Measurements from ENCODE around the gene NAXE.

NAXE gene

DNA sequence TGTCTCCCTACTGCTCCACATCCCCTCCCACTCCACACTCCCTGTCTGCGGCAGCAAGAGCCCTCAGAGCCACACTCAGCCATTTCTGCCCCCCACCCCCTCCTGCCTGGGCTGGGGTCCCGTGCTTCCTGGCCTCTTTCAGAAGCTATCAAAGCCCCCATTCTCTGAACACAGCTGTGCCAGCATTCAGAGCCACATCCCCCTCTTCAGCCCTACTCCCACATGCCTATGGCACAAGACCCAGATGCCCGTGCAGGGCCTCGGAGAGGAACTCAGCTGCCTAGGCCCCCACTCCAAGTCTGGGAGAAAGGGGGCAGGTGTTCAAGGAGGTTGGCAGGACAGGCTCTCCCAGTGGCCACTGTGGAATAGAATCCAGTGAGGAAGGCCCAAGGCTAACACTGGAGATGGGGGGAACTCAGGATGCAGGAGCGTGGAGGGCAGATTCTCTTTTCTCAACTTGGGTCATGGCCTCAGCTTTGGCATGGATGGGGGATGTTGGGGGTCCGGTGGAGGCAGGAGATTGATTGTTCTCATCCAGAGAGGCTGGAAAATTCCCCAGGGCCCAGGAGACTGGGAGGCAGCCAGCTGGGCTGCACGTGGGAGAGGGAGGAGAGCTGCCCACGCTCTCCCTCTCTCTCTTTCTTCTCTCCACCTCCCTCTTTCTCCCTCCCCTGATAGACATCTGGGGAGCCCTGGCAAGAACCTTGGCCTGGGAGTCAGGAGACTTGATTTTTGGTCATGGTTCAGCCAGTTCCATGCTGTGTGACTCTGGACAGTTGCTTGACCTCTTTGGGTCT, 46.8 kb downstream of the NAXE start:
- Histone ChIP-seq H2AFZ (ENCODE audit: low read length) (no peak overlapping the region), H3K79me2 (ENCODE audit: low read length) (no peaks in the 10 kb centered on the region), H3F3A (ENCODE audit: insufficient read depth, low read length) (peaks cover 13% of the 10 kb centered on the region), H3K27ac (ENCODE audit: low read length) (no peak overlapping the region), H3K4me3 (ENCODE audit: low read length) (no peak overlapping the region), H3K9me2 (replicated peaks; ENCODE audit: insufficient read depth, low read length) (no peaks in the 10 kb centered on the region), H3K27me3 (replicated peaks; ENCODE audit: insufficient read depth, low read length) (no peaks in the 10 kb centered on the region), H4K20me1 (ENCODE audit: insufficient read depth, low read length) (0 out of 2 replicates have a peak, but pooled peaks cover 7% of the 10 kb centered on the region), H3K9me3 (replicated peaks; ENCODE audit: insufficient read depth, low read length) (no peaks in the 10 kb centered on the region), H3K4me1 (ENCODE audit: low read length) (no peaks in the 10 kb centered on the region), H3K9ac (ENCODE audit: low read length) (no peak overlapping the region), H3K4me2 (ENCODE audit: low read depth, low read length) (no peak overlapping the region), H3K36me3 (replicated peaks; ENCODE audit: insufficient read depth, low read length) (no peaks in the 10 kb centered on the region)
- TF ChIP-seq EZH2 (optimal IDR thresholded peaks at IDR 0.05; ENCODE audit: low read depth, low read length) = no peak
- DNase-seq = no peak

DNA sequence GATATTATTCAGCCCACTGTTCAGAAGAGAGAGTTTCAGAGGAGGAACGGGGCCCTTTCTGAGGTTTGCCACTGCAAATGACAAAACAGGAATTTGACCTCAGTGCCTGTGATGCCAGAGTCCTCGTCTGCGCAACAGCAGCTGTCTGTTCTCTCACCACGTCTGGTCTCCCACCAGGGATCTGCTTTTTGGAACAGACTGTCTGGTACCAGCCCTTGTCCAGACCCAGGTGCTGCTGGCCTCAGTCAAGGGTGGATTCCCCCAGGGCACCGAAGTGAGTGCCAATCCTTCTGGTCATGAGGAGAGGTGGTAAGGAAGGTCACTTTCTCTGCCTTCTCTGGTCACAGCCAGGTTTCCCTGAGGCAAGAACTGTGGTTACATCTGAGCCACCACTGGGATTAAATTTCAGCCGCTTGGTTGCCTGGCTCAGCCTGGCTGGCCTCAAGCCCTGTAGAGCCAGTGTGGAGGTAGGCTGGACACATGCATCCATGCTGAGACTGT, 48.1 kb downstream of the NAXE start:
- Histone ChIP-seq H3K4me3 (ENCODE audit: low read length) (no peak overlapping the region), H4K20me1 (ENCODE audit: insufficient read depth, low read length) (0 out of 2 replicates have a peak, but pooled peaks cover 7% of the 10 kb centered on the region), H3F3A (ENCODE audit: insufficient read depth, low read length) (peaks cover 13% of the 10 kb centered on the region), H2AFZ (ENCODE audit: low read length) (no peak overlapping the region), H3K79me2 (ENCODE audit: low read length) (no peaks in the 10 kb centered on the region), H3K9ac (ENCODE audit: low read length) (no peak overlapping the region), H3K4me2 (ENCODE audit: low read depth, low read length) (no peak overlapping the region), H3K36me3 (replicated peaks; ENCODE audit: insufficient read depth, low read length) (no peaks in the 10 kb centered on the region), H3K9me2 (replicated peaks; ENCODE audit: insufficient read depth, low read length) (no peaks in the 10 kb centered on the region), H3K27me3 (replicated peaks; ENCODE audit: insufficient read depth, low read length) (no peaks in the 10 kb centered on the region), H3K27ac (ENCODE audit: low read length) (no peak overlapping the region), H3K9me3 (replicated peaks; ENCODE audit: insufficient read depth, low read length) (no peaks in the 10 kb centered on the region), H3K4me1 (ENCODE audit: low read length) (no peaks in the 10 kb centered on the region)
- TF ChIP-seq CTCF (IDR thresholded peaks at IDR 0.05; ENCODE audit: low read length) (no peak), EZH2 (optimal IDR thresholded peaks at IDR 0.05; ENCODE audit: low read depth, low read length) (no peak), EZH2phosphoT487 (IDR thresholded peaks at IDR 0.05; ENCODE audit: low read length) (no peak)
- DNase-seq = no peak

DNA sequence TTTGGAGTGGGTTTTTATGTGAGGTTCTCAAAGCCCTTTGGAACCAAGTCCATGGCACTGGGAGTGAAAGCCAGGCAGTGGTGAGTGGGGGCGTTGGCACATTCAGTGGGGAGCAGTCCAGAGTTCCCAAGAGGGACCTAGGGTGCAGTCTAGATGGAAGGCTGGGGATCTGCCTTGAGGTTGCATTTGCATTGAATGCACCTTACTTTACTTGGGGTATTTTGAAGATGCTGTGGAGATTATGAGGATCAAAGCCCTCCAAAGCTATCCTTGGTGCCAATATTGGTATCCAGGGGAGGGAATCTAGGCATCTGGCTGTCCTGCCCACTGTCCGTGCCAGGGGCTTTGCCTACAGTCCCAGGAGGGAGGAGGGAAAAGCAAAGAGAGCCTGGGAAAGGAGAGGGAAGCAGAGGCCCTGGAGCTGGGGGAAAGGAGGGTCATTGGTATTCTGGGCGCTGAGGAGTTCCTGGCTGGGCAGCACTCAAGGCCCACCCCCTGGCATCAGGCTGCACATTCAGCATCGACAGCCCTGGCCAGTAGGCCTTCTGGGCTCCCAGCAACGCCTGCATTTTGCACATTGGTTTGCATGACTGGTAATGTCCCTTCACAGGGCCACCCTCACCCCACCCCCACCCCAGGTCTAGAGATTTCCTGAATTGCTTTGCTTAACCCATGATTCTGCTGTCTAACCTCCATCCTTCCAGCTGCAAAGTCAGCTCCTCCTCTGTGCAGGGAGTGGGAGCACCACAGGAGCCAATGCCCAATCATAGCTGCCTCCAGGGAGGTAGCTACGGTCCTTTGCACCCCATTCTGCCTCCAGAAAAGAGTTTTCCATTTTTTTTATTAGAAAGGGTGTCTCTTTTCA, 49.5 kb downstream of the NAXE start:
- 0 out of 2 replicates have a peak, but pooled peaks cover 5% of the 10 kb centered on the region for H3K36me3 ChIP-seq (replicated peaks; ENCODE audit: insufficient read depth, low read length)
- H3K9ac ChIP-seq (ENCODE audit: low read length) = no peak overlapping the region
- H3K9me2 ChIP-seq (replicated peaks; ENCODE audit: insufficient read depth, low read length) = no peaks in the 10 kb centered on the region
- no peak overlapping the region for H2AFZ ChIP-seq (ENCODE audit: low read length)
- TF ChIP-seq CTCF (IDR thresholded peaks at IDR 0.05; ENCODE audit: low read length) (no peak), EZH2phosphoT487 (IDR thresholded peaks at IDR 0.05; ENCODE audit: low read length) (no peak), EZH2 (optimal IDR thresholded peaks at IDR 0.05; ENCODE audit: low read depth, low read length) (no peak)
- H4K20me1 ChIP-seq (ENCODE audit: insufficient read depth, low read length) = 0 out of 2 replicates have a peak, but pooled peaks cover 7% of the 10 kb centered on the region
- DNase-seq = no peak
- no peak overlapping the region for H3K27ac ChIP-seq (ENCODE audit: low read length)
- no peaks in the 10 kb centered on the region for H3K9me3 ChIP-seq (replicated peaks; ENCODE audit: insufficient read depth, low read length)
- no peaks in the 10 kb centered on the region for H3K4me1 ChIP-seq (ENCODE audit: low read length)
- no peak overlapping the region for H3K4me3 ChIP-seq (ENCODE audit: low read length)
- no peak overlapping the region for H3K4me2 ChIP-seq (ENCODE audit: low read depth, low read length)
- H3K27me3 ChIP-seq (replicated peaks; ENCODE audit: insufficient read depth, low read length) = no peaks in the 10 kb centered on the region
- H3K79me2 ChIP-seq (ENCODE audit: low read length) = no peaks in the 10 kb centered on the region
- H3F3A ChIP-seq (ENCODE audit: insufficient read depth, low read length) = peaks cover 13% of the 10 kb centered on the region

Measured in MM.1S (cell line).